HG02973 (cell line): ENCODE results near the gene MARCHF9.

ENCODE experiments used
- ATAC-seq: cut with Tn5 transposase; IDR thresholded peaks from one replicate; pipeline ENCODE4 v1.9.1; 2021; ENCODE audit warnings: moderate library complexity; ENCODE audit not compliant: unreplicated experiment

The MARCHF9 gene

GRCh38 chr12:57724003-57724935, 30.6 kb upstream of the MARCHF9 start:
- ATAC-seq = no peak

GRCh38 chr12:57724936-57725740, 29.8 kb upstream of the MARCHF9 start:
- no peak for ATAC-seq

- ATAC-seq = no peak
Observed at GRCh38 chr12:57725851-57726150, 29.1 kb upstream of the MARCHF9 start.

- ATAC-seq = no peak
Observed at GRCh38 chr12:57726151-57726883, 28.6 kb upstream of the MARCHF9 start.

GRCh38 chr12:57726884-57727757, 27.8 kb upstream of the MARCHF9 start:
- ATAC-seq = no peak

- ATAC-seq = no peak
Observed at GRCh38 chr12:57727758-57728395, 27.0 kb upstream of the MARCHF9 start.

GRCh38 chr12:57729321-57729844, 25.5 kb upstream of the MARCHF9 start:
- no peak for ATAC-seq

GRCh38 chr12:57730336-57731067, 24.4 kb upstream of the MARCHF9 start:
- no peak for ATAC-seq

GRCh38 chr12:57731411-57732080, 23.4 kb upstream of the MARCHF9 start:
- no peak for ATAC-seq

GRCh38 chr12:57732270-57732669, 22.6 kb upstream of the MARCHF9 start:
- ATAC-seq = no peak

- ATAC-seq = no peak
Observed at GRCh38 chr12:57732726-57733593, 21.9 kb upstream of the MARCHF9 start.

- no peak for ATAC-seq
Observed at GRCh38 chr12:57733928-57734327, 21.0 kb upstream of the MARCHF9 start.

GRCh38 chr12:57734591-57734990, 20.3 kb upstream of the MARCHF9 start:
- no peak for ATAC-seq

GRCh38 chr12:57735198-57735855, 19.6 kb upstream of the MARCHF9 start:
- ATAC-seq = no peak

- ATAC-seq = no peak
Observed at GRCh38 chr12:57735952-57736740, 18.8 kb upstream of the MARCHF9 start.

GRCh38 chr12:57736741-57737466, 18.0 kb upstream of the MARCHF9 start:
- ATAC-seq = no peak
